ENCODE results near the gene SCAANT1. TPM values are rescaled to one million over a fixed set of nuclear protein-coding genes. Genes with fewer than 3 reads are reported as not detected.

The SCAANT1 gene
- total and polyA plus RNA-seq, 2 of the 8 experiments (the other 6 are each of a cell fraction or from before 2014, with no cell fraction given) = not detected

GRCh38 chr3:63900010-63900409 lies 12.2 kb downstream of the SCAANT1 start:
- Histone ChIP-seq H2BK20ac (ENCODE audit: low read length) (no peak overlapping the region), H2AK5ac (ENCODE audit: low read depth, low read length) (no peak overlapping the region)
- CTCF ChIA-PET (ENCODE audit: partially characterized antibody) = interaction anchor here (0.6 kb wide), 1 partner anchor 559 kb away, joined by 3 read pairs; no protein-coding TSS in a partner anchor

More at GRCh38 chr3:63900010-63900409, 12.2 kb downstream of the SCAANT1 start:
- Histone ChIP-seq H4K91ac (replicated peaks; ENCODE audit: insufficient read length, low read length) (no peak overlapping the region), H4K20me1 (replicated peaks in 1 of 2; ENCODE audit: control insufficient read depth in 1 of 2, insufficient read depth in 2 of 2, low read length in 2 of 2) (no peaks in the 10 kb centered on the region), H3K18ac (ENCODE audit: extremely low read depth, low read length) (no peak overlapping the region), H3K4me2 (ENCODE audit: insufficient read depth in 1 of 2, low read depth in 2 of 2, low read length in 2 of 2) (no peak overlapping the region), H3K9ac (replicated peaks in 1 of 4; ENCODE audit: extremely low read depth in 1 of 4, low read depth in 3 of 4, low read length in 3 of 4) (no peak overlapping the region), H2BK120ac (replicated peaks; ENCODE audit: low read depth, low read length) (no peak overlapping the region), H3K14ac (ENCODE audit: insufficient read length) (no peak overlapping the region), H3K56ac (replicated peaks; ENCODE audit: insufficient read length, low read depth, low read length) (no peak overlapping the region), H2BK5ac (ENCODE audit: low read depth, low read length) (no peak overlapping the region), H4K5ac (ENCODE audit: insufficient read length, low read depth, low read length) (no peak overlapping the region), H3K79me1 (ENCODE audit: low read depth, low read length) (no peaks in the 10 kb centered on the region), H3K4me3 (ENCODE audit: extremely low read depth in 1 of 4, insufficient read depth in 2 of 4, low read depth in 3 of 4, low read length in 4 of 4) (no peak overlapping the region), H4K8ac (ENCODE audit: extremely low read depth, insufficient read depth, low read length) (no peak overlapping the region), H2BK15ac (ENCODE audit: low read length) (no peak overlapping the region), H3K4me1 (replicated peaks in 1 of 4; ENCODE audit: control insufficient read depth in 3 of 4, insufficient read depth in 4 of 4, low read length in 3 of 4) (peaks cover 0 to 3% (median 0%) of the 10 kb centered on the region in 4 experiments; a peak in 1 of 7 replicates), H2AFZ (ENCODE audit: low read length) (no peak overlapping the region), H3K27me3 (replicated peaks in 1 of 4; ENCODE audit: control insufficient read depth in 3 of 4, extremely low read depth in 1 of 4, insufficient read depth in 3 of 4, low read length in 3 of 4) (no peaks in the 10 kb centered on the region), H3K9me3 (ENCODE audit: insufficient read depth in 2 of 2, low read depth in 1 of 2, low read length in 1 of 2) (no peaks in the 10 kb centered on the region), H3K79me2 (ENCODE audit: control insufficient read depth in 1 of 2, insufficient read depth in 2 of 2, low read length in 2 of 2) (0 out of 4 replicates have a peak, but pooled peaks cover 0 to 7% of the 10 kb centered on the region in 2 experiments), H2BK12ac (ENCODE audit: low read depth, low read length) (no peak overlapping the region), H3K27ac (ENCODE audit: low read depth, low read length) (no peak overlapping the region), H3K36me3 (ENCODE audit: control insufficient read depth in 2 of 4, insufficient read depth in 4 of 4, low read length in 3 of 4) (peaks cover 0 to 4% (median 0%) of the 10 kb centered on the region in 4 experiments; a peak in 3 of 8 replicates), H3K23me2 (ENCODE audit: low read depth, low read length) (no peaks in the 10 kb centered on the region), H3K23ac (ENCODE audit: insufficient read length) (no peak overlapping the region), H3K4ac (replicated peaks; ENCODE audit: insufficient read length, low read depth, low read length) (no peak overlapping the region)
- DNase-seq (ENCODE audit: low read depth in 1 of 2, low spot score in 2 of 2) (no peak), FAIRE-seq (no peak)
- POLR2A ChIA-PET (ENCODE audit: partially characterized antibody) = interaction anchor here (1.0 kb wide), 1 partner anchor 32 kb away, joined by 3 read pairs; no protein-coding TSS in a partner anchor
- TF ChIP-seq CTBP2 (IDR thresholded peaks at IDR 0.05; ENCODE audit: borderline replicate concordance, insufficient read depth, insufficient read length, low read length) (no peak), CBX8 (IDR thresholded peaks at IDR 0.05; ENCODE audit: borderline replicate concordance, low read depth, low read length) (no peak), CHD1 (IDR thresholded peaks at IDR 0.05; ENCODE audit: low read depth, low read length) (no peak), ATF3 (IDR thresholded peaks at IDR 0.05; ENCODE audit: insufficient read depth, low read depth, low read length) (no peak), PHF8 (conservative IDR thresholded peaks at IDR 0.05; ENCODE audit: low read depth, low read length) (no peak), BCL11A (IDR thresholded peaks at IDR 0.05; ENCODE audit: low read depth in 2 of 2, low read length in 2 of 2) (no peak), RBBP5 (IDR thresholded peaks at IDR 0.05; ENCODE audit: borderline replicate concordance, low read depth, low read length) (no peak), HDAC6 (IDR thresholded peaks at IDR 0.05; ENCODE audit: low read depth, low read length) (no peak)
- WGBS, 2 experiments (ENCODE audit: extremely low coverage in 1 of 2, insufficient coverage in 1 of 2, insufficient read length in 1 of 2, insufficient replicate concordance in 2 of 2, low coverage in 1 of 2, low lambda C conversion rate in 2 of 2, missing lambda C conversion rate in 1 of 2) = 95% methylated on average over 5 of the region's 5 CpGs; no CpG with 5 or more reads in 1 of the 2 experiments
